A549 treated with AZD9567 at 1 μM for 4 hours (cell line): ENCODE data around the gene MSL1. TPM values are rescaled to one million over a fixed set of nuclear protein-coding genes. Genes with fewer than 3 reads are reported as not detected.

Source experiments
- total RNA-seq: library from RNA; stranded (reverse); fragments of 200-300 nt; extraction: Qiagen RNA extraction; gene quantifications from 5 replicates; pipeline ENCODE4 v1.2.3, GENCODE V29; 2022; ENCODE audit not compliant: insufficient read depth

Gene MSL1, protein sequence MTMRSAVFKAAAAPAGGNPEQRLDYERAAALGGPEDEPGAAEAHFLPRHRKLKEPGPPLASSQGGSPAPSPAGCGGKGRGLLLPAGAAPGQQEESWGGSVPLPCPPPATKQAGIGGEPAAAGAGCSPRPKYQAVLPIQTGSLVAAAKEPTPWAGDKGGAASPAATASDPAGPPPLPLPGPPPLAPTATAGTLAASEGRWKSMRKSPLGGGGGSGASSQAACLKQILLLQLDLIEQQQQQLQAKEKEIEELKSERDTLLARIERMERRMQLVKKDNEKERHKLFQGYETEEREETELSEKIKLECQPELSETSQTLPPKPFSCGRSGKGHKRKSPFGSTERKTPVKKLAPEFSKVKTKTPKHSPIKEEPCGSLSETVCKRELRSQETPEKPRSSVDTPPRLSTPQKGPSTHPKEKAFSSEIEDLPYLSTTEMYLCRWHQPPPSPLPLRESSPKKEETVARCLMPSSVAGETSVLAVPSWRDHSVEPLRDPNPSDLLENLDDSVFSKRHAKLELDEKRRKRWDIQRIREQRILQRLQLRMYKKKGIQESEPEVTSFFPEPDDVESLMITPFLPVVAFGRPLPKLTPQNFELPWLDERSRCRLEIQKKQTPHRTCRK
- total RNA-seq = 51.6 to 59.8 TPM (median 59.0 TPM) in 5 replicates

DNA sequence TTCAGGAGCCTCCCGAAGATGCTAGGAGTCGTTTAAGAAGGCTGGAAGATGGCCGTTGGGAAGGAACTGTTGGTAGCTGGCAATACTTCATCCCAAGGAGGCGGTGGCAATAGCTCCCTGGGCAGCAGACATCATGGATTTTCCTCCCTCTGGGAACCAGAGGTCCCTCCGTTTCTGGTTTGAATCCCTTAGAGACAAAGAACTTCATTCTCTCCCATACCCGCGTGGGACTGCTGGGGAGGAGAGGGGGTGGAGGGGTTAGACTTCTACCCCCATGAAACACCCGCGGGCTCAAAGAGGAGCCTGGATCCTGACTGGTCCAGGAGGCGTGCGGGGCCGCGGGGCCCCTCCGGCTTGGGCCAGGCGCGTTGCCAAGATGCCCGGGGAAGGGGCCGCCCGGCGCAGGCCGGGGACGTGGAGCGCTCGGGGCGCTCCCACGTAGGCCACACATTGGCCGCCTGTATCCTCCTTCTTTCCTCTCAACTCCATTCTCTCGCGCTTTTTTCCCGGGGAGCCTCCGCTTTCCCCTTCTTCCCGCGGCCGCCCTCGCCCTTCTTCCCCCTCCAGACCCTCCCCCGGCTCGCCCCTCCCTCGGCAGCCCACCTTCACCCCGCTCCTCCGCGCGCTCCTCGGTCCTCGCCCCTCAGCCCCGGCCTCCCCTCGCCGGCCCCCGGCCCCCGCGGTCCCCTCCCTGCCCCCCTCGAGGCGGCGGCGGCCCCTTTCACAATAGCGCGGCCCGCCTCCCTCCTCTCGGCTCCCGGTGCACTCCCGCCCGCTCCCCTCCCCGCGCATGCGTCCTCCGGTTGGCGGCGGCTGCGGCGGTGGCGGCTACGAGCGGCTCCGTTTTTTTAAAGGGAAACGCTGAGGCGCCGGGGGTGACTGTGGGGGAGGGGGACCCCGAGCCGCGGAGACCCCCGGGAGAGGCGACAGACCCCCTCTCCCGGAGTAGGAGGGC lies at the start of gene MSL1:
Gene MSL1 (plus strand): TSS at position 791 of the 955 bp plus-strand sequence. CDS start 642 bp downstream, outside the sequence.

DNA sequence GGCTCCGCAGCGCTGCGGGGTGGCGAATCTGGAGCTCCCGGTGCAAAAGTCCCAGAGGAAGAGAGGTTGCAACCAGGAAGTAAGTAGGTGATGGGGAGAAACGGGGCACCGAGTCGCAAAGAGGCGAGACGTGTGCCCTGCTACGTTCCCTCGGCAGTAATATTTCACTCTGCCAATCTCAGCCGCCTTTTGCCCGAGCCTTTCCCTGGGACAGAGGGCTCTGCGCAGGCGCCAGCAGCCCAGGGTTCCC lies 21.4 kb upstream of the MSL1 start, which contains the start of gene NR1D1:
Gene NR1D1 (minus strand): TSS at position 171 of the 250 bp plus-strand sequence. CDS start 495 bp downstream, outside the sequence.

DNA sequence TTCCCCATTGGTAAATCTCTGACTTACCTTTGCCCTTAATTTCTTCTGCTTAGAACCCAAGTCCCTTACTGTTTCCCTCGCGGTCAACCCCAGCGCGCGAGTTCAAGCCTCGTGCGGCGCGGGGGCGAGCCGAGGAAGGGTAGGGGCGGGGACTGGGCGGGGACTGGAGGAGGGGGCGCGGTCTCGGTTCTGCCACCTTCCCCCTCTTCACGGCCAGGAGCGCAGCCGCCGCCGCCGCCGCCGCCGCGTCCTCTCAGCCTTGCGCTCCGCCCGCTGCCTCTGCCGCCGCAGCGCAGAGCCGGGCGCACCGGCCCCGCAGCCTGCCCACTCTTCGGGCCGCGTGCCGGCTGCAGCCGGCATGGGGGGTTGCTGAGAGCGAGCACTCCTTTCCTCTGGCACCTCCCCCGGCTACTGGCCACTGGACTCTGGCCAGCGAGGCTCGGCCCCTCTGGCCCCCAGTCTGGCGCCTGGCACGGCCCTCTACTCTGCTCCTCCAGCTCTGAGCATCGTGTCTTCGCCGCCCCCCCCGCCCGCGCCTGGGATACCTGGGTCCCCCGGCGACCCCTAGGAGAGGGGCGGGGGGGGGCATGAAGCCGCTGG lies 55.6 kb downstream of the MSL1 start, which contains the start of gene RAPGEFL1:
Gene RAPGEFL1 (plus strand): TSS at position 196 of the 600 bp plus-strand sequence. CDS start 392 bp downstream, at position 588.

Other genes starting within 250 kb of the MSL1 start
- 2.2 to 2.6 TPM (median 2.3 TPM) in 5 replicates for gene GSDMB, start 203.3 kb upstream of the MSL1 start, total RNA-seq
- 34.4 to 45.1 TPM (median 43.1 TPM) in 5 replicates for gene ORMDL3, start 194.4 kb upstream of the MSL1 start, total RNA-seq
- not detected in 5 replicates for gene LRRC3C, start 194.2 kb upstream of the MSL1 start, total RNA-seq
- gene GSDMA, start 159.0 kb upstream of the MSL1 start, total RNA-seq = not detected in 5 replicates
- 170 to 185 TPM (median 176 TPM) in 5 replicates for gene PSMD3, start 141.2 kb upstream of the MSL1 start, total RNA-seq
- 0.26 to 0.56 TPM (median 0.43 TPM) in 4 of 5 replicates, not detected in the other for gene CSF3, start 106.5 kb upstream of the MSL1 start, total RNA-seq
- 47.9 to 56.6 TPM (median 52.6 TPM) in 5 replicates for gene MED24, start 67.6 kb upstream of the MSL1 start, total RNA-seq
- 16.7 to 23.1 TPM (median 21.9 TPM) in 5 replicates for gene THRA, start 59.0 kb upstream of the MSL1 start, total RNA-seq
- 7.6 to 10.0 TPM (median 8.9 TPM) in 5 replicates for gene NR1D1, start 21.4 kb upstream of the MSL1 start, total RNA-seq
- gene CASC3, start 18.6 kb downstream of the MSL1 start, total RNA-seq = 47.1 to 48.2 TPM (median 47.7 TPM) in 5 replicates
- 3.7 to 4.6 TPM (median 3.7 TPM) in 5 replicates for gene RAPGEFL1, start 55.5 kb downstream of the MSL1 start, total RNA-seq
- 18.6 to 22.4 TPM (median 21.0 TPM) in 5 replicates for gene WIPF2, start 97.3 kb downstream of the MSL1 start, total RNA-seq
- 55.2 to 75.3 TPM (median 58.9 TPM) in 5 replicates for gene CDC6, start 165.9 kb downstream of the MSL1 start, total RNA-seq
- 29.9 to 43.0 TPM (median 34.9 TPM) in 5 replicates for gene RARA, start 187.2 kb downstream of the MSL1 start, total RNA-seq
- gene GJD3, start 242.8 kb downstream of the MSL1 start, total RNA-seq = 0.81 to 1.2 TPM (median 0.92 TPM) in 4 of 5 replicates, not detected in the other